ENCODE measurements around the gene SOWAHA. TPM values are rescaled to one million over a fixed set of nuclear protein-coding genes. Genes with fewer than 3 reads are reported as not detected.

The SOWAHA gene
- total and polyA plus RNA-seq, 10 of the 15 experiments (the other 5 are each of a cell fraction or from before 2014, with no cell fraction given), result 0.02 to 0.37 (median 0.05) TPM; not detected in 4

GRCh38 chr5:132765311-132766019 is 47.6 kb upstream of the SOWAHA start:
- POLR2A ChIA-PET, result interaction anchor here (0.6 kb wide), 1 partner anchor 1498 kb away, joined by 4 read pairs; no protein-coding TSS in a partner anchor
- 80% methylated on average over 12 of the region's 12 CpGs for WGBS (ENCODE audit: insufficient coverage, insufficient replicate concordance, low lambda C conversion rate, missing lambda C conversion rate)
- SMC1A ChIA-PET (ENCODE audit: uncharacterized antibody, unreplicated experiment), result interaction anchor here (1.6 to 2.3 kb wide), 2 partner anchors 11 to 14 kb away, joined by 3 to 8 read pairs; no protein-coding TSS in a partner anchor
- TF ChIP-seq PAX5 (IDR thresholded peaks at IDR 0.05; ENCODE audit: borderline replicate concordance, low read depth, low read length), result no peak
- no peak for TF ChIP-seq HSF1 (IDR thresholded peaks at IDR 0.05; ENCODE audit: low read depth, low read length)
- no peak for TF ChIP-seq CUX1 (IDR thresholded peaks at IDR 0.05; ENCODE audit: insufficient replicate concordance, low read depth, low read length)
- TF ChIP-seq ZSCAN29 (IDR thresholded peaks at IDR 0.05), result no peak
- no peak for TF ChIP-seq RAD51 (IDR thresholded peaks at IDR 0.05)
- TF ChIP-seq SMARCA5 (IDR thresholded peaks at IDR 0.05), result no peak
- no peak for TF ChIP-seq SIN3A (IDR thresholded peaks at IDR 0.05; ENCODE audit: low read depth, low read length)
- no peak for TF ChIP-seq KLF5 (IDR thresholded peaks at IDR 0.05; ENCODE audit: partially characterized antibody)
- TF ChIP-seq IKZF1 (conservative IDR thresholded peaks at IDR 0.05), result no peak
- TF ChIP-seq TCF12 (IDR thresholded peaks at IDR 0.05; ENCODE audit: low read depth, low read length), result no peak
- no peak for TF ChIP-seq SPI1 (IDR thresholded peaks at IDR 0.05; ENCODE audit: borderline replicate concordance, insufficient read depth, low read depth, low read length)
- TF ChIP-seq CHD4 (IDR thresholded peaks at IDR 0.05), result no peak
- no peak for TF ChIP-seq SRF (IDR thresholded peaks at IDR 0.05; ENCODE audit: low read depth in 2 of 2, low read length in 2 of 2)
- no peak for TF ChIP-seq ASH2L (IDR thresholded peaks at IDR 0.05; ENCODE audit: borderline replicate concordance, low read depth)
- TF ChIP-seq STAT3 (IDR thresholded peaks at IDR 0.05; ENCODE audit: low read depth, low read length), result no peak
- no peak for TF ChIP-seq FOXK2 (IDR thresholded peaks at IDR 0.05)
- no peak for TF ChIP-seq ATF7 (IDR thresholded peaks at IDR 0.05; ENCODE audit: low read depth)

More at GRCh38 chr5:132765311-132766019, 47.6 kb upstream of the SOWAHA start:
- intact Hi-C loops (cut with micrococcal nuclease; ENCODE audit: unreplicated experiment) (no loop called here), in situ Hi-C loops (cut with MboI) (no loop called here)
- Histone ChIP-seq H3K4me2 (ENCODE audit: control insufficient read depth, insufficient read depth) (no peak overlapping the region), H3K4me3 (no peak overlapping the region), H3K36me3 (ENCODE audit: control insufficient read depth in 2 of 2, insufficient read depth in 2 of 2, low read length in 1 of 2) (peaks cover 3 to 19% of the 10 kb centered on the region in 2 experiments; a peak in 2 of 4 replicates), H3K27me3 (replicated peaks in 1 of 2; ENCODE audit: control insufficient read depth in 2 of 2, insufficient read depth in 2 of 2, low read length in 1 of 2) (no peaks in the 10 kb centered on the region), H2AFZ (ENCODE audit: control insufficient read depth, low read depth, low read length) (no peak overlapping the region), H3K4me1 (ENCODE audit: control insufficient read depth, insufficient read depth, low read length) (no peaks in the 10 kb centered on the region), H4K20me1 (ENCODE audit: control insufficient read depth, insufficient read depth) (no peaks in the 10 kb centered on the region), H3K9ac (ENCODE audit: control insufficient read depth, insufficient read depth, low read length) (no peak overlapping the region), H3K9me3 (replicated peaks; ENCODE audit: control insufficient read depth, insufficient read depth, low read length) (no peaks in the 10 kb centered on the region), H3K27ac (ENCODE audit: control insufficient read depth, insufficient read depth) (no peak overlapping the region), H3K79me2 (ENCODE audit: control insufficient read depth, insufficient read depth, low read length) (no peaks in the 10 kb centered on the region)
- DNase-seq (ENCODE audit: low read depth, low spot score), result no peak
- ChIA-PET RAD21 (ENCODE audit: unreplicated experiment) (no interaction called here), CTCF (interaction anchor here (0.7 to 2.1 kb wide), 3 partner anchors 10 to 239 kb away, joined by 3 to 7 read pairs (median 3); partner anchors contain the start of gene CCNI2)
- no TSS peak for BruUV-seq (replicated peaks)
- no peak for ATAC-seq
- FAIRE-seq, result no peak

Data from GM12878 (cell line).